OCI-LY7 (cell line): Measurements from ENCODE around the gene LRP4. TPM values are rescaled to one million over a fixed set of nuclear protein-coding genes. Genes with fewer than 3 reads are reported as not detected.

Experiments
- BruUV-seq: library from RNA; stranded (reverse); fragments of 400-500 nt; replicated peaks from 2 replicates; lab custom pipeline; 2021; lab: Mats Ljungman, UMichigan
- CTCF ChIA-PET: fragments of 300-600 bp; sonication (Branson Sonifier 250); formaldehyde crosslinking; loops from one replicate; lab custom pipeline; 2022; ENCODE audit warnings: antibody characterized with exemption; ENCODE audit not compliant: unreplicated experiment; lab: Charles Lee
- POLR2A ChIA-PET: fragments of 300-600 bp; sonication (Branson Sonifier 250); formaldehyde crosslinking; loops from one replicate; lab custom pipeline; 2022; ENCODE audit warnings: antibody characterized with exemption; lab: Charles Lee
- DNase-seq: peaks from one replicate; pipeline ENCODE4 v3.0.0-alpha.2; 2015; ENCODE audit warnings: low spot score
- H2AFZ ChIP-seq: fragments of 200-600 bp; sonication (generic), shearing (Covaris generic); 2 replicates; pipeline ENCODE4 v1.6.1; 2014; ENCODE audit warnings: mild to moderate bottlenecking, antibody characterized with exemption, low read length, moderate library complexity
- H3K27ac ChIP-seq: fragments of 200-600 bp; sonication (generic); 2 replicates; pipeline ENCODE4 v1.5.1; 2014; ENCODE audit warnings: mixed run types, low read depth, mild to moderate bottlenecking, moderate library complexity, low read length, inconsistent platforms; ENCODE audit not compliant: poor library complexity, severe bottlenecking
- H3K36me3 ChIP-seq: fragments of 200-600 bp; sonication (generic); 2 replicates; pipeline ENCODE4 v1.6.1; 2014; ENCODE audit warnings: mild to moderate bottlenecking, antibody characterized with exemption, low read length, moderate library complexity, mixed read lengths; ENCODE audit not compliant: insufficient read depth
- H3K4me1 ChIP-seq: fragments of 200-600 bp; sonication (generic); 2 replicates; pipeline ENCODE4 v1.5.1; 2014; ENCODE audit warnings: mild to moderate bottlenecking, low read length; ENCODE audit not compliant: insufficient read depth, poor library complexity, severe bottlenecking
- H3K4me2 ChIP-seq: fragments of 200-600 bp; sonication (generic); 2 replicates; pipeline ENCODE4 v1.6.1; 2014; ENCODE audit warnings: mild to moderate bottlenecking, low read length
- H3K4me3 ChIP-seq: fragments of 200-600 bp; sonication (generic); 2 replicates; pipeline ENCODE4 v1.5.1; 2014; ENCODE audit warnings: mild to moderate bottlenecking, low read depth, low read length; ENCODE audit not compliant: poor library complexity, severe bottlenecking
- H3K79me2 ChIP-seq: fragments of 200-600 bp; sonication (generic); 2 replicates; pipeline ENCODE4 v1.6.1; 2016; ENCODE audit warnings: low read depth, mild to moderate bottlenecking, low read length, moderate library complexity, mixed read lengths; ENCODE audit not compliant: insufficient read depth
- H3K9me2 ChIP-seq: fragments of 200-600 bp; sonication (generic); 2 replicates; pipeline ENCODE4 v1.6.1; 2016; ENCODE audit warnings: mild to moderate bottlenecking, low read length, mixed read lengths; ENCODE audit not compliant: insufficient read depth
- H3K9me3 ChIP-seq: fragments of 200-600 bp; sonication (generic); 2 replicates; pipeline ENCODE4 v1.6.1; 2014; ENCODE audit warnings: mild to moderate bottlenecking, mixed run types, low read length, mixed read lengths
- H4K20me1 ChIP-seq: fragments of 200-600 bp; sonication (generic); 2 replicates; pipeline ENCODE4 v1.6.1; 2014; ENCODE audit warnings: mild to moderate bottlenecking, antibody characterized with exemption, low read length, moderate library complexity, mixed read lengths; ENCODE audit not compliant: insufficient read depth
- CTCF ChIP-seq: fragments of 200-600 bp; sonication (generic); conservative IDR thresholded peaks from 2 replicates; pipeline ENCODE4 v1.5.1; 2014; ENCODE audit warnings: mild to moderate bottlenecking, antibody characterized with exemption, low read length, moderate library complexity, mixed read lengths
- EZH2phosphoT487 ChIP-seq: fragments of 200-600 bp; sonication (generic); IDR thresholded peaks from 2 replicates; pipeline ENCODE4 v1.6.1; 2018; ENCODE audit warnings: low read depth, borderline replicate concordance, mild to moderate bottlenecking, mixed run types, antibody characterized with exemption, low read length, moderate library complexity, mixed read lengths
- intact Hi-C: fragments of 100-400 bp; cut with micrococcal nuclease; formaldehyde crosslinking; loops from one replicate; pipeline ENCODE4 v1.10.0; 2022; ENCODE audit not compliant: unreplicated experiment
- total RNA-seq, 2 experiments: library from RNA; depleted of rRNA in 1 of 2; stranded (reverse); fragments of >200 nt in 1 of 2; shearing (Covaris generic) in 1 of 2; gene quantifications; 2 replicates each; pipeline ENCODE4 v1.2.3, GENCODE V29; 2014 to 2022

Gene LRP4
- total RNA-seq, 2 experiments from 2014 or later, result 19.8 to 28.5 TPM

- intact Hi-C loops, result no loop called here
- CTCF ChIA-PET, result no interaction called here
These were observed 4.9 kb downstream of the LRP4 start for GRCh38 chr11:46913484-46913883.

GRCh38 chr11:46912526-46913150, 5.7 kb downstream of the LRP4 start:
- Histone ChIP-seq H3K4me1 (peaks cover 49% of the 10 kb centered on the region), H3K79me2 (peaks cover 45% of the 10 kb centered on the region; the same call in 1 of the 2 replicates), H3K36me3 (peaks cover 12% of the 10 kb centered on the region), H3K4me2 (no peak overlapping the region; the same call in 1 of the 2 replicates), H3K9me2 (no peaks in the 10 kb centered on the region), H2AFZ (no peak overlapping the region), H4K20me1 (0 out of 2 replicates have a peak, but pooled peaks cover 6% of the 10 kb centered on the region), H3K9me3 (no peaks in the 10 kb centered on the region), H3K4me3 (no peak overlapping the region), H3K27ac (no peak overlapping the region)
- intact Hi-C loops, result no loop called here
- BruUV-seq, result no TSS peak
- no peak for DNase-seq
- ChIA-PET CTCF (interaction anchor here (0.5 kb wide), 1 partner anchor 52 kb away, joined by 4 read pairs; no protein-coding TSS in a partner anchor), POLR2A (interaction anchor here (0.6 to 1.2 kb wide), 4 partner anchors 24 to 242 kb away, joined by 3 to 4 read pairs (median 3); partner anchors contain the start of gene CSTPP1)
- TF ChIP-seq EZH2phosphoT487 (no peak), CTCF (no peak)

More at GRCh38 chr11:46913484-46913883, 4.9 kb downstream of the LRP4 start:
- Histone ChIP-seq H2AFZ (no peak overlapping the region), H3K4me2 (no peak overlapping the region), H3K4me1 (peaks cover 49% of the 10 kb centered on the region), H4K20me1 (0 out of 2 replicates have a peak, but pooled peaks cover 6% of the 10 kb centered on the region), H3K79me2 (peaks cover 48% of the 10 kb centered on the region; the same call in 1 of the 2 replicates), H3K36me3 (peaks cover 8% of the 10 kb centered on the region), H3K27ac (no peak overlapping the region), H3K9me3 (no peaks in the 10 kb centered on the region), H3K4me3 (no peak overlapping the region), H3K9me2 (no peaks in the 10 kb centered on the region)
- no peak for TF ChIP-seq CTCF
- TF ChIP-seq EZH2phosphoT487, result no peak
- BruUV-seq, result no TSS peak
- POLR2A ChIA-PET, result interaction anchor here (0.5 to 0.6 kb wide), 3 partner anchors 203 to 532 kb away, joined by 3 to 4 read pairs (median 3); no protein-coding TSS in a partner anchor
- DNase-seq, result no peak

DNA sequence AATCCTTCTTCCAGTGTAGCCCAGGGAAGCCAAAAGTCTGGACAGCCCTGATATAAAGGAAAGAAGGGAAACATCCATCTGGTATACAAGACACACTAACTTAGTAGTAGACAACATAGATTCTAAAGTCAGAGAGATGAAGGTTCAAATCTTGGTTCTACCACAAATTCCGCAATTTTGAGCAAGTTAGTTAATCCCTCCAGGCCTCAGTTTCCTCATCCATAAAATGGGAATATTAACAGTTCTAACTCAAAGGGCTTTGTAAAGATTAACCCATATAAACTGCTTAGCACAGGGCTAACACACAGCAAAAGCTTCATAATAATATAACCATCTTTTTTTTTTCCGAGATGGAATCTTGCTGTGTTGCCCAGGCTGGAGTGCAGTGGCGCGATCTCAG, 10.7 kb downstream of the LRP4 start:
- no peaks in the 10 kb centered on the region for H3K9me3 ChIP-seq
- peaks cover 40% of the 10 kb centered on the region for H3K36me3 ChIP-seq
- no peak for DNase-seq
- H3K4me3 ChIP-seq, result no peak overlapping the region
- H3K4me1 ChIP-seq, result peaks cover 31% of the 10 kb centered on the region
- ChIA-PET CTCF (no interaction called here), POLR2A (interaction anchor here (0.5 to 1.4 kb wide), 4 partner anchors 9 to 148 kb away, joined by 3 to 8 read pairs (median 3); no protein-coding TSS in a partner anchor)
- BruUV-seq, result no TSS peak
- no peak overlapping the region for H3K4me2 ChIP-seq
- H3K9me2 ChIP-seq, result no peaks in the 10 kb centered on the region
- peaks cover 13% of the 10 kb centered on the region; the same call in 1 of the 2 replicates for H3K79me2 ChIP-seq
- no peak overlapping the region for H3K27ac ChIP-seq
- 0 out of 2 replicates have a peak, but pooled peaks cover 6% of the 10 kb centered on the region for H4K20me1 ChIP-seq
- no peak overlapping the region for H2AFZ ChIP-seq
- intact Hi-C loops, result no loop called here
- TF ChIP-seq EZH2phosphoT487 (no peak), CTCF (no peak)
